Measurements from ENCODE around the gene CADM4. TPM values are rescaled to one million over a fixed set of nuclear protein-coding genes. Genes with fewer than 3 reads are reported as not detected.

The CADM4 gene
- total and polyA plus RNA-seq, 9 of the 15 experiments (the other 6 are each of a cell fraction or from before 2014, with no cell fraction given) = 0.03 to 4.6 (median 1.3) TPM

- ATAC-seq (peak; percentile 46), FAIRE-seq (peak; percentile 72), DNase-seq (ENCODE audit: extremely low read depth in 1 of 4, low spot score in 3 of 4) (peak in 1 of 4 experiments; percentile 59)
- POLR2A ChIA-PET = interaction anchor here (4.2 to 8.7 kb wide), 2 partner anchors 9 to 10 kb away, joined by 35 to 60 read pairs; partner anchors contain the start of genes IRGQ and ZNF576
- Histone ChIP-seq H3K9me3 (replicated peaks; ENCODE audit: control insufficient read depth, insufficient read depth, low read depth, low read length) (no peaks in the 10 kb centered on the region), H3K9me1 (ENCODE audit: control insufficient read depth, insufficient read depth, low read length) (peaks cover 5% of the 10 kb centered on the region), H3K27me3 (ENCODE audit: control insufficient read depth in 2 of 2, insufficient read depth in 2 of 2, low read length in 2 of 2) (no peaks in the 10 kb centered on the region), H3K79me2 (ENCODE audit: control insufficient read depth, insufficient read depth, low read length) (peaks cover 7% of the 10 kb centered on the region; the same call in 2 of the 3 replicates), H2AFZ (ENCODE audit: low read depth, low read length) (no peak overlapping the region), H3K27ac (ENCODE audit: extremely low read depth, low read depth, low read length) (peak overlapping the region; percentile 19; the same call in 1 of the 3 replicates), H3K36me3 (ENCODE audit: control insufficient read depth, insufficient read depth, low read length) (peaks cover 29% of the 10 kb centered on the region; the same call in 2 of the 3 replicates), H3K4me1 (replicated peaks in 1 of 2; ENCODE audit: control insufficient read depth in 2 of 2, insufficient read depth in 2 of 2, low read length in 2 of 2) (peaks cover 20 to 21% of the 10 kb centered on the region in 2 experiments), H3K4me2 (ENCODE audit: insufficient read depth, low read length) (no peak overlapping the region), H4K20me1 (replicated peaks; ENCODE audit: control insufficient read depth, insufficient read depth, low read length) (no peaks in the 10 kb centered on the region), H3K9ac (ENCODE audit: insufficient read depth in 1 of 2, low read depth in 2 of 2, low read length in 2 of 2) (peak overlapping the region in 1 of 2 experiments; percentile 38; a peak in 1 of 4 replicates), H3K4me3 (no peak overlapping the region)
- 31% methylated on average over 7 of the region's 7 CpGs for WGBS (ENCODE audit: insufficient coverage, low coverage, missing lambda C conversion rate)
- no TSS peak for BruUV-seq (replicated peaks)
- intact Hi-C loops (cut with micrococcal nuclease) = no loop called here
- in situ Hi-C loops (cut with MboI) = no loop called here
- CTCF ChIA-PET (ENCODE audit: low intra/inter-chr PET ratio) = no interaction called here
- TF ChIP-seq SUPT5H (IDR thresholded peaks at IDR 0.05) (peak; percentile 33; the same call in 1 of the 2 replicates), POLR2AphosphoS2 (IDR thresholded peaks at IDR 0.05; ENCODE audit: low read length) (no peak), NFIC (IDR thresholded peaks at IDR 0.05) (peak; percentile 89), BCL6 (CRISPR knock-in tag; IDR thresholded peaks at IDR 0.05) (no peak), EGR1 (conservative IDR thresholded peaks at IDR 0.05) (peak; percentile 40), NONO (IDR thresholded peaks at IDR 0.05; ENCODE audit: low read depth in 2 of 2, low read length in 1 of 2) (no peak), NCOR1 (IDR thresholded peaks at IDR 0.05) (peak; percentile 38; the same call in 1 of the 2 replicates), CHD7 (IDR thresholded peaks at IDR 0.05; ENCODE audit: low read depth, low read length) (no peak)
- TF ChIP-seq, protein P1, sequence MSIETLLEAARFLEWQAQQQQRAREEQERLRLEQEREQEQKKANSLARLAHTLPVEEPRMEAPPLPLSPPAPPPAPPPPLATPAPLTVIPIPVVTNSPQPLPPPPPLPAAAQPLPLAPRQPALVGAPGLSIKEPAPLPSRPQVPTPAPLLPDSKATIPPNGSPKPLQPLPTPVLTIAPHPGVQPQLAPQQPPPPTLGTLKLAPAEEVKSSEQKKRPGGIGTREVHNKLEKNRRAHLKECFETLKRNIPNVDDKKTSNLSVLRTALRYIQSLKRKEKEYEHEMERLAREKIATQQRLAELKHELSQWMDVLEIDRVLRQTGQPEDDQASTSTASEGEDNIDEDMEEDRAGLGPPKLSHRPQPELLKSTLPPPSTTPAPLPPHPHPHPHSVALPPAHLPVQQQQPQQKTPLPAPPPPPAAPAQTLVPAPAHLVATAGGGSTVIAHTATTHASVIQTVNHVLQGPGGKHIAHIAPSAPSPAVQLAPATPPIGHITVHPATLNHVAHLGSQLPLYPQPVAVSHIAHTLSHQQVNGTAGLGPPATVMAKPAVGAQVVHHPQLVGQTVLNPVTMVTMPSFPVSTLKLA (conservative IDR thresholded peaks at IDR 0.05) = 0 out of 4 replicates have a peak, but pooled peaks of 1 of the 2 experiments have one; percentile 11
These were observed 33.6 kb downstream of the CADM4 start for GRCh38 chr19:43605875-43606568.
